H9 (cell line): ENCODE measurements around the gene PRKCA. TPM values are rescaled to one million over a fixed set of nuclear protein-coding genes. Genes with fewer than 3 reads are reported as not detected.

Source experiments
- DNase-seq: peaks from one replicate; pipeline ENCODE4 v3.0.0-alpha.2; 2017
- H2AFZ ChIP-seq: one replicate; pipeline ENCODE4 v1.6.1; 2013; ENCODE audit warnings: mild to moderate bottlenecking, low read length, control low read depth, moderate library complexity
- H2AK5ac ChIP-seq: 2 replicates; pipeline ENCODE4 v1.6.1; 2013; ENCODE audit warnings: low read length, control low read depth, mixed read lengths; ENCODE audit not compliant: insufficient read length
- H2BK120ac ChIP-seq: one replicate; pipeline ENCODE4 v1.6.1; 2013; ENCODE audit warnings: low read depth, mild to moderate bottlenecking, low read length, control low read depth, inconsistent platforms; ENCODE audit not compliant: poor library complexity, severe bottlenecking
- H2BK12ac ChIP-seq: 2 replicates; pipeline ENCODE4 v1.6.1; 2013; ENCODE audit warnings: low read length, control low read depth, mixed read lengths, low read depth; ENCODE audit not compliant: insufficient read length
- H2BK15ac ChIP-seq: 2 replicates; pipeline ENCODE4 v1.6.1; 2013; ENCODE audit warnings: low read depth, low read length, control low read depth
- H2BK20ac ChIP-seq: one replicate; pipeline ENCODE4 v1.6.1; 2013; ENCODE audit warnings: low read depth, mild to moderate bottlenecking, low read length, control low read depth, inconsistent platforms; ENCODE audit not compliant: poor library complexity, severe bottlenecking
- H2BK5ac ChIP-seq: 2 replicates; pipeline ENCODE4 v1.6.1; 2013; ENCODE audit warnings: low read length, control low read depth, mixed read lengths; ENCODE audit not compliant: insufficient read length
- H3K14ac ChIP-seq: 2 replicates; pipeline ENCODE4 v1.6.1; 2013; ENCODE audit warnings: low read length, control low read depth; ENCODE audit not compliant: insufficient read depth
- H3K18ac ChIP-seq: 2 replicates; pipeline ENCODE4 v1.6.1; 2013; ENCODE audit warnings: low read depth, mild to moderate bottlenecking, mixed read lengths, low read length, control low read depth; ENCODE audit not compliant: insufficient read length
- H3K23ac ChIP-seq: 2 replicates; pipeline ENCODE4 v1.6.1; 2013; ENCODE audit warnings: low read length, control low read depth, mixed read lengths, low read depth; ENCODE audit not compliant: insufficient read length
- H3K23me2 ChIP-seq: 2 replicates; pipeline ENCODE4 v1.6.1; 2013; ENCODE audit warnings: low read depth, mild to moderate bottlenecking, mixed read lengths, low read length, control low read depth; ENCODE audit not compliant: insufficient read length, poor library complexity, severe bottlenecking
- H3K27ac ChIP-seq: 2 replicates; pipeline ENCODE4 v1.5.1; 2013; ENCODE audit warnings: low read length, control low read depth, mixed read lengths, low read depth; ENCODE audit not compliant: insufficient read length
- H3K27me3 ChIP-seq: 2 replicates; pipeline ENCODE4 v1.6.1; 2013; ENCODE audit warnings: low read length, control low read depth, inconsistent platforms; ENCODE audit not compliant: insufficient read depth
- H3K4ac ChIP-seq: 2 replicates; pipeline ENCODE4 v1.6.1; 2013; ENCODE audit warnings: low read depth, mild to moderate bottlenecking, control low read depth, inconsistent platforms, low read length, moderate library complexity
- H3K4me1 ChIP-seq: 2 replicates; pipeline ENCODE4 v1.6.1; 2013; ENCODE audit warnings: low read length, control low read depth, inconsistent platforms; ENCODE audit not compliant: insufficient read depth
- H3K4me2 ChIP-seq: 2 replicates; pipeline ENCODE4 v1.6.1; 2013; ENCODE audit warnings: low read length, control low read depth, mixed read lengths; ENCODE audit not compliant: insufficient read length, insufficient read depth
- H3K56ac ChIP-seq: 2 replicates; pipeline ENCODE4 v1.6.1; 2013; ENCODE audit warnings: low read depth, mild to moderate bottlenecking, mixed read lengths, low read length, control low read depth; ENCODE audit not compliant: insufficient read length
- H3K79me1 ChIP-seq: 2 replicates; pipeline ENCODE4 v1.6.1; 2013; ENCODE audit warnings: low read depth, mild to moderate bottlenecking, moderate library complexity, low read length, control low read depth, inconsistent platforms; ENCODE audit not compliant: insufficient read depth, poor library complexity, severe bottlenecking
- H3K79me2 ChIP-seq: 2 replicates; pipeline ENCODE4 v1.6.1; 2013; ENCODE audit warnings: low read length, control low read depth, inconsistent platforms; ENCODE audit not compliant: insufficient read depth
- H3K9ac ChIP-seq: 2 replicates; pipeline ENCODE4 v1.6.1; 2013; ENCODE audit warnings: low read length, control low read depth, mixed read lengths; ENCODE audit not compliant: insufficient read length; ENCODE audit errors: extremely low read depth
- H3K9me3 ChIP-seq: one replicate; pipeline ENCODE4 v1.6.1; 2013; ENCODE audit warnings: low read depth, low read length, inconsistent platforms; ENCODE audit not compliant: control insufficient read depth
- H3T11ph ChIP-seq: one replicate; pipeline ENCODE4 v1.6.1; 2013; ENCODE audit warnings: mild to moderate bottlenecking, low read length, control low read depth, inconsistent platforms
- H4K20me1 ChIP-seq: one replicate; pipeline ENCODE4 v1.6.1; 2013; ENCODE audit not compliant: control insufficient read depth, insufficient read length, insufficient read depth
- H4K5ac ChIP-seq: 2 replicates; pipeline ENCODE4 v1.6.1; 2013; ENCODE audit warnings: low read depth, mild to moderate bottlenecking, mixed read lengths, low read length, control low read depth; ENCODE audit not compliant: insufficient read length
- H4K8ac ChIP-seq: replicated peaks from 2 replicates; pipeline ENCODE4 v1.6.1; 2013; ENCODE audit warnings: low read length, control low read depth, mixed read lengths, low read depth; ENCODE audit not compliant: insufficient read length
- H4K91ac ChIP-seq: 2 replicates; pipeline ENCODE4 v1.6.1; 2013; ENCODE audit warnings: low read depth, mild to moderate bottlenecking, moderate library complexity, mixed read lengths, low read length, control low read depth; ENCODE audit not compliant: insufficient read length
- H3K27ac Mint-ChIP-seq, 3 experiments: 2 replicates in 2 of 3; 3 replicates in 1 of 3; pipeline ENCODE4 v1.8.0; 2020 to 2021; ENCODE audit warnings: mixed read lengths in 3 of 3, mild to moderate bottlenecking in 1 of 3, moderate library complexity in 1 of 3
- H3K27me3 Mint-ChIP-seq: 2 replicates; pipeline ENCODE4 v1.8.0; 2021; ENCODE audit warnings: low read depth, mild to moderate bottlenecking, moderate library complexity, mixed read lengths
- H3K36me3 Mint-ChIP-seq, 3 experiments: 2 replicates in 2 of 3; 3 replicates in 1 of 3; pipeline ENCODE4 v1.8.0; 2020 to 2021; ENCODE audit warnings: low read depth in 3 of 3, mixed read lengths in 3 of 3; ENCODE audit not compliant: insufficient read depth in 1 of 3
- H3K4me1 Mint-ChIP-seq, 2 experiments: 2 replicates each; pipeline ENCODE4 v1.8.0; 2020; ENCODE audit warnings: mixed read lengths in 2 of 2
- H3K4me3 Mint-ChIP-seq, 2 experiments: 2 replicates in 1 of 2; 3 replicates in 1 of 2; pipeline ENCODE4 v1.8.0; 2020 to 2021; ENCODE audit warnings: mild to moderate bottlenecking in 2 of 2, mixed read lengths in 2 of 2, moderate library complexity in 1 of 2
- H3K9me3 Mint-ChIP-seq, 2 experiments: 2 replicates in 1 of 2; 3 replicates in 1 of 2; pipeline ENCODE4 v1.8.0; 2020; ENCODE audit warnings: mild to moderate bottlenecking in 2 of 2, mixed read lengths in 2 of 2, moderate library complexity in 1 of 2
- CTCF ChIP-seq: fragments of 200-600 bp; sonication (generic); conservative IDR thresholded peaks from 3 replicates; pipeline ENCODE4 v1.8.0; 2021; ENCODE audit warnings: antibody characterized with exemption, mild to moderate bottlenecking
- WGBS: extraction: QIAGEN DNeasy Blood & Tissue Kit; methylation state at CpG from one replicate; pipeline ENCODE4 v1.1.7; 2013; ENCODE audit warnings: missing lambda C conversion rate, low lambda C conversion rate, mixed read lengths; ENCODE audit not compliant: insufficient read length; ENCODE audit errors: extremely low coverage; 5-methylcytosine and 5-hydroxymethylcytosine counted together
- total RNA-seq: library from RNA; stranded (reverse); gene quantifications from 2 replicates; pipeline ENCODE4 v1.2.1, GENCODE V29; 2021

PRKCA gene
- total RNA-seq, 1 experiment from 2014 or later, result 10.5 TPM

DNA sequence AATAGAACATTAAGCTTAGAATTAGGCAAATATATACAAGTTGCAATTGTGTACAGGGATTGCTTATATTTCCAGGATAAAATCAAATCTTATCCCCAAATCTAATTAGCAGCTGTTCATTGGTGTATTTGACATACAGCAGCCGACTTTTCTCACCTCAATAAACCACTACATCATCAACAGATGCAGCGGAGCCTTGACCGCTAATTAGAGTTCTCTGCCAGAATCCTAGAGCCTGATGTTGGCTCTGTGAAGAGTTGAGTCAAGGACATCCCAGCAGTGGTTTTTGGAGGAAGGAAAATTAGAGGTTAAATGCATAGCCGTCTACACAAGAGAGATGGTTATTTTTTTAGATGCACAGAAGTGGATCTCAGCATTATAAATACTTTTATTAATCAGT lies 310.6 kb downstream of the PRKCA start:
- Mint-ChIP-seq H3K4me1 (peaks cover 3 to 11% of the 10 kb centered on the region in 2 experiments; a peak in 3 of 4 replicates), H3K27ac (no peak overlapping the region), H3K9me3 (peaks cover 0 to 7% of the 10 kb centered on the region in 2 experiments; a peak in 3 of 5 replicates), H3K27me3 (no peaks in the 10 kb centered on the region), H3K36me3 (peaks cover 0 to 18% (median 6%) of the 10 kb centered on the region in 3 experiments; a peak in 6 of 7 replicates), H3K4me3 (no peak overlapping the region)
- Histone ChIP-seq H4K8ac (no peak overlapping the region), H3K27ac (no peak overlapping the region), H3K23me2 (no peaks in the 10 kb centered on the region), H2BK12ac (no peak overlapping the region), H4K5ac (no peak overlapping the region), H2BK120ac (no peak overlapping the region), H3K79me2 (no peaks in the 10 kb centered on the region), H3T11ph (no peak overlapping the region), H4K91ac (no peak overlapping the region), H3K4me2 (no peak overlapping the region), H3K9me3 (no peaks in the 10 kb centered on the region), H3K18ac (no peak overlapping the region), H3K56ac (no peak overlapping the region), H3K4ac (no peak overlapping the region), H3K4me1 (no peaks in the 10 kb centered on the region), H3K9ac (no peak overlapping the region), H2AK5ac (no peak overlapping the region), H3K14ac (no peak overlapping the region), H3K23ac (no peak overlapping the region), H2BK5ac (no peak overlapping the region), H4K20me1 (no peaks in the 10 kb centered on the region), H3K79me1 (no peaks in the 10 kb centered on the region), H2AFZ (no peak overlapping the region), H2BK15ac (no peak overlapping the region), H2BK20ac (no peak overlapping the region), H3K27me3 (no peaks in the 10 kb centered on the region)
- no peak for TF ChIP-seq CTCF
- no peak for DNase-seq
- no CpG with 5 or more reads among the region's 4 CpGs for WGBS
